Neutrophil (primary cell): ENCODE measurements around the gene TAF11L4.
"Not testable (repeated sequence)": the region's sequence is repeated elsewhere in the genome, so short reads cannot be mapped to it uniquely, and the experiment has no call there.

Experiments
- H3K27ac ChIP-seq: fragments of 200-600 bp; sonication (generic); 2 replicates; pipeline ENCODE4 v1.5.1; 2016; ENCODE audit warnings: mild to moderate bottlenecking, moderate library complexity
- H3K27me3 ChIP-seq: fragments of 200-600 bp; sonication (generic); 2 replicates; pipeline ENCODE4 v1.6.0; 2016; ENCODE audit warnings: mild to moderate bottlenecking
- H3K36me3 ChIP-seq: fragments of 200-600 bp; sonication (generic); 2 replicates; pipeline ENCODE4 v1.5.1; 2017
- H3K4me1 ChIP-seq, 2 experiments: fragments of 200-600 bp in 1 of 2; sonication (generic) in 1 of 2; 1 replicate in 1 of 2; 2 replicates in 1 of 2; pipeline versions ENCODE4 v1.5.1 to v1.6.1; 2013 to 2016; ENCODE audit warnings: low read depth in 1 of 2, low read length in 1 of 2, mild to moderate bottlenecking in 1 of 2, moderate library complexity in 1 of 2; ENCODE audit not compliant: control insufficient read depth in 1 of 2, insufficient read depth in 1 of 2
- H3K4me3 ChIP-seq, 2 experiments: fragments of 200-600 bp in 1 of 2; sonication (generic) in 1 of 2; 1 replicate in 1 of 2; 2 replicates in 1 of 2; pipeline ENCODE4 v1.5.1; 2013 to 2016; ENCODE audit warnings: low read depth in 1 of 2, low read length in 1 of 2, mild to moderate bottlenecking in 1 of 2, moderate library complexity in 1 of 2
- H3K9me3 ChIP-seq: fragments of 200-600 bp; sonication (generic); 2 replicates; pipeline ENCODE4 v1.5.1; 2016
- TF ChIP-seq, protein P1 (sequence below): fragments of 200-600 bp; sonication (generic); IDR thresholded peaks from 2 replicates; pipeline ENCODE4 v1.5.1; 2016; ENCODE audit warnings: antibody characterized with exemption

TAF11L4 gene

DNA sequence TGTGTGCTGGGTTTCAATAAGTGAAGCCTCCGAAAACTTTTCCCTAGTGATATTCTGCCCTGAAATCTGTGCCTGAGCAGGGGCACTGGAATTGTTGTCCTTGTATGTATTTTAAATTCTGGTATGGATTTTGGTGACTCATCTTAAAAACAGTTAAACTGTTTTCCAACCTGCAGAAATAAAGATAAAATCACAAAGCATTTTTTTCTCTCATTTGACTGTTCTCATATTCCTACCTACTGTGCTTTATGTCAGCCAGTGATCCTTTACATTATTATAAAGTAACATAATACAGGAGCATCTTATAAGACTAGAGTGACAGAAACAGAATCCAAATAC is 34.5 kb upstream of the TAF11L4 start:
- Histone ChIP-seq H3K27me3 (no peaks in the 10 kb centered on the region), H3K4me1 (peaks cover 12 to 17% of the 10 kb centered on the region in 2 experiments), H3K27ac (peak overlapping the region; percentile 58), H3K4me3 (no peak overlapping the region), H3K36me3 (no peaks in the 10 kb centered on the region), H3K9me3 (no peaks in the 10 kb centered on the region)
- TF ChIP-seq, protein P1, sequence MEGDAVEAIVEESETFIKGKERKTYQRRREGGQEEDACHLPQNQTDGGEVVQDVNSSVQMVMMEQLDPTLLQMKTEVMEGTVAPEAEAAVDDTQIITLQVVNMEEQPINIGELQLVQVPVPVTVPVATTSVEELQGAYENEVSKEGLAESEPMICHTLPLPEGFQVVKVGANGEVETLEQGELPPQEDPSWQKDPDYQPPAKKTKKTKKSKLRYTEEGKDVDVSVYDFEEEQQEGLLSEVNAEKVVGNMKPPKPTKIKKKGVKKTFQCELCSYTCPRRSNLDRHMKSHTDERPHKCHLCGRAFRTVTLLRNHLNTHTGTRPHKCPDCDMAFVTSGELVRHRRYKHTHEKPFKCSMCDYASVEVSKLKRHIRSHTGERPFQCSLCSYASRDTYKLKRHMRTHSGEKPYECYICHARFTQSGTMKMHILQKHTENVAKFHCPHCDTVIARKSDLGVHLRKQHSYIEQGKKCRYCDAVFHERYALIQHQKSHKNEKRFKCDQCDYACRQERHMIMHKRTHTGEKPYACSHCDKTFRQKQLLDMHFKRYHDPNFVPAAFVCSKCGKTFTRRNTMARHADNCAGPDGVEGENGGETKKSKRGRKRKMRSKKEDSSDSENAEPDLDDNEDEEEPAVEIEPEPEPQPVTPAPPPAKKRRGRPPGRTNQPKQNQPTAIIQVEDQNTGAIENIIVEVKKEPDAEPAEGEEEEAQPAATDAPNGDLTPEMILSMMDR = no peak

DNA sequence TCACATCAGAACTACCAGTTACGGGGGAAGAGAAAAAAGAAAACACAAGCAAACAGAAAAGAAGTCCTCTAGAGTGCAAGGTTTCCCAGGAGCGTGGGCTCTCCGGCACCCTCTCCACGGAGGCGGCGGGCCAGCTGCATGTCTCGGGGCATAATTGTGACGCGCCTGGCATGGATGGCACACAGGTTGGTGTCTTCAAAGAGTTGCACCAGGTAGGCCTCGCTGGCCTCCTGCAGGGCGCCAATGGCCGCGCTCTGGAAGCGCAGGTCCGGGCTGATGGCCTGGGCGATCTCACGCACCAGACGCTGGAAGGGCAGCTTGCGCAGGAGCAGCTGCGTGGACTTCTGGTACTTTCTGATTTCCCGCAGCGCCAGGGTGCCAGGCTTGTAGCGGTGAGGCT is 30.3 kb upstream of the TAF11L4 start:
- H3K27me3 ChIP-seq, H3K9me3 ChIP-seq, H3K27ac ChIP-seq, H3K36me3 ChIP-seq, H3K4me3 ChIP-seq: not testable (repeated sequence)
- H3K4me1 ChIP-seq = peaks cover 24 to 30% of the 10 kb centered on the region in 2 experiments

DNA sequence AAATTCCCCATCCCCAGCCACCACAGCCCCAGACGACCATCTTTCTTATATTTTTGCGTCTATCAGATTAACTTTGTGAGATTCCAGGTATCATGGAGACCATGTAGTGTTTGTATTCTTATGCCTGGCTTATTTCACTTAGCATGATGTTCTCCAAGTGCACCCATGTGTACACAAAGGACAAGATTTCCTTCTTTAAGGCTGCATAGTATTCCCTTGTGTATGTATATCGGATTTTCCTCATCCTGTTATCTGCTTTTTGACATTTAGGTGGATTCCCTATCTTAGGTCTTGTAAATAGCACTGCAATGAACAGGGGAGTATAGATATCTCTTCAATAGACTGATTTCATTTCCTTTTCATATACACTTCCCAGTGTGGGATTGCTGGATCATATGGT is 28.8 kb upstream of the TAF11L4 start:
- TF ChIP-seq, protein P1 = no peak
- peaks cover 15 to 18% of the 10 kb centered on the region in 2 experiments for H3K4me1 ChIP-seq
- H3K4me3 ChIP-seq = no peak overlapping the region
- no peaks in the 10 kb centered on the region for H3K27me3 ChIP-seq
- no peaks in the 10 kb centered on the region for H3K36me3 ChIP-seq
- H3K9me3 ChIP-seq = no peaks in the 10 kb centered on the region
- H3K27ac ChIP-seq = no peak overlapping the region

DNA sequence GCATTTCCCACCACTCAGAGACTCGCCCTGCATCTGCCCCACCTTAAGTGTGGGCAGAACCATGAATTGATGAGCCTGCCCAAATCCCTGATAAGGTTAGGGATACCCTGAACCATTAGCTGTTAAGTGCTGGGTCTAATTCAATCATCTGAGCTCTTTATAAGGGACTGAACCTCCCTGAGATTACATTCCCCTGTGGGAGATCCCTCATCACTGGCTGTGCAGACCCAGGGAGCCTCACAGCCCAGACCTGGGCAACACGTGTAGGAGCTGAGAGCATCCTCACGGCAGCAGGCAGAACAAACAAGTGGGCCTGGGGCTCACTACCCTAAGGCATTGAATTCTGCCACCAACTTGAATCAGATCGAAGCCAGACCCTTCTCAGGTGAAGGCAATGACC is 24.2 kb upstream of the TAF11L4 start:
- no peak overlapping the region for H3K27ac ChIP-seq
- TF ChIP-seq, protein P1 = no peak
- H3K27me3 ChIP-seq = no peaks in the 10 kb centered on the region
- H3K9me3 ChIP-seq = no peaks in the 10 kb centered on the region
- no peaks in the 10 kb centered on the region for H3K36me3 ChIP-seq
- peaks cover 15 to 18% of the 10 kb centered on the region in 2 experiments for H3K4me1 ChIP-seq
- no peak overlapping the region for H3K4me3 ChIP-seq

DNA sequence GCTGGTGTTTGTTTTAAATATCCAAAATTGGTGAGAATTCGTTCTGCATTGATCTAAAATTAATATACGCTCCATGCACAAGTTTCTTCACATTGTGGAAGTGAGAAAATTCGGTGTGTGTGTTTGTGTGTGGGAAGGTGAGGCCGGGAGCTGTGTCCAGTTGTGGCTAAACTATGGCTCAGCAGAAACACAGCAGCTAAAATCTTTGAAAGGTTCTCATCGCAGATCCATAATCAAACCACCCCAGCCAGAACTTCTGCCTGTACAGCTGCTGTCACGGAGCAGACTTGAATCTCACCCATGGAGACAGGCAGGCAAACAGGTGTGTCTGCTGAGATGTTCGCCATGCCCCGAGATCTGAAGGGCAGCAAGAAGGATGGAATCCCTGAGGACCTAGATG is 23.7 kb upstream of the TAF11L4 start, which contains the start of gene TAF11L2:
TAF11L2 (plus strand) TSS at position 301 of the 400 bp plus-strand sequence.
- H3K27ac ChIP-seq, H3K27me3 ChIP-seq, H3K36me3 ChIP-seq, H3K9me3 ChIP-seq, H3K4me3 ChIP-seq: not testable (repeated sequence)
- H3K4me1 ChIP-seq = peaks cover 15 to 18% of the 10 kb centered on the region in 2 experiments

DNA sequence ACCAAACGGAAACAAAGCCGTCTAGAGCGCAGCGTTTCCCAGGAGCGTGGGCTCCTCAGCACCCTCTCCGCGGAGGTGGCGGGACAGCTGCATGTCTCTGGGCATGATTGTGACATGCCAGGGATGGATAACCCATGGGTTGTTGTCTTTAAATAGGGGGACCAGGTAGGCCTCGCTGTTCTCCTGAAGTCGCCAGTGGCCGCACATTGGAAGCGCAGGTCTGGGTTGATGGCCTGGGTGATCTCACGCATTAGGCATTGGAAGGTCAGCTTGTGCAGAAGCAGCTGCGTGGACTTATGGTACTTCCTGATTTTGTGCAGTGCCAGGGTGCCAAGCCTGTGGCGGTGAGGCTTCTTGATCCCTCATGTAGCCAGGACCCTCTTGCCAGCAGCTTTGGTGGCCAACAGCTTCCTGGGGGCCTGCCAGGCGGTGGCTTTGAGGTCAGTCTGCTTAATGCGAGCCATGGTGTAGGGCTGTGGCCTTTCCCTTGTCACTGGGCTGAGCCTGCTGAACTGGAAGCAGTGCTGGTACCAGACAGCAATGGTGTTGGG is 9.8 kb upstream of the TAF11L4 start:
- no peaks in the 10 kb centered on the region for H3K4me1 ChIP-seq
- TF ChIP-seq, protein P1 = no peak
- H3K9me3 ChIP-seq = no peaks in the 10 kb centered on the region
- H3K27me3 ChIP-seq = no peaks in the 10 kb centered on the region
- H3K36me3 ChIP-seq = no peaks in the 10 kb centered on the region
- no peak overlapping the region for H3K27ac ChIP-seq
- no peak overlapping the region for H3K4me3 ChIP-seq

DNA sequence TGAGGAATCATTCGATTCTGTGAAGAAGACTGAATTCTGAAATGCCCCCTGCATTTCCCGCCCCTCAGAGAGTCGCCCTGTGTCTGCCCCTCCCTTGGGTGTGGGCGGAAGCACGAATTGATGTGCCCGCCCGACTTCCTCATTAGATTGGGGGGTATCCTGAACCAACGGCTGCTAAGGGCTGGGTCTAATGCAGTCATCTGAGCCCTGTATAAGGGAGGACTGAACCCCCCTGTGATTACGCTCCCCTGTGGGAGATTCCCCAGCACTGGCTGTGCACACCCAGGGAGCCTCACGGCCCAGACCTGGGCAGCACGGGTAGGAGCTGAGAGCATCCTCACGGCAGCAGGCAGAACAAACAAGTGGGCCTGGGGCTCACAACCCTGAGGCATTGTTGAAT is 4.1 kb upstream of the TAF11L4 start:
- H3K4me1 ChIP-seq, H3K27ac ChIP-seq, H3K9me3 ChIP-seq, H3K4me3 ChIP-seq, H3K36me3 ChIP-seq, H3K27me3 ChIP-seq: not testable (repeated sequence)

DNA sequence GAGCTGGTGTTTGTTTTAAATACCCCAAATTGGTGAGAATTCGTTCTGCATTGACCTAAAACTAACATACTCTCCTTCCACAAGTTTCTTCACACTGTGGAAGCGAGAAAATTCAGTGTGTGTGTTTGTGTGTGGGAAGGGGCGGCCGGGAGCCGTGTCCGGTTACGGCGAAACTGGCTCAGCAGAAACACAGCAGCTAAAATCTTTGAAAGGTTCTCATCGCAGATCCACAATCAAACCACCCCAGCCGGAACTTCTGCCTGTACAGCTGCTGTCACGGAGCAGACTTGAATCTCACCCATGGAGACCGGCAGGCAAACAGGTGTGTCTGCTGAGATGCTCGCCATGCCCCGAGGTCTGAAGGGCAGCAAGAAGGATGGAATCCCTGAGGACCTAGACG is 3.5 kb upstream of the TAF11L4 start, which contains the start of gene TAF11L3:
TAF11L3 (plus strand) TSS at position 301 of the 400 bp plus-strand sequence.
- H3K27ac ChIP-seq, H3K36me3 ChIP-seq, H3K4me3 ChIP-seq, H3K4me1 ChIP-seq, H3K27me3 ChIP-seq, H3K9me3 ChIP-seq: not testable (repeated sequence)

DNA sequence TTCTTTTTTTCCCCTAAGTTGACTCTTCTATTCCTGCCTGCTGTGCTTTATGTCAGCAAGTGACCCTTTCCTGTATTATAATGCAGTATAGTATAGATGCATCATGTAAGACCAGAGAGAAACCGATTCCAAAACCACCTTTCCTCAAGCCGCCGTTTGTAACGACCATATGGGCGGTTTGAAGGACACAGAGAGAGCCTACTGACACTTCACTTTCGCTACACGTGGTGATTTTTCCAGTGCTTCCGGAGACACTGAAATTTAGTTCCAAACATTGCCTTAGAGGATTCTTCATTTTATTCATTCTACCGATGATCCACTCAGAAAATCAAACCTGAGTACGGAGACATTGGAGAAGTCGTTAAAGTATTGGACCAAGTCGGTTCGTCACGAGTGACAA is 2.1 kb upstream of the TAF11L4 start:
- H3K9me3 ChIP-seq, H3K4me1 ChIP-seq, H3K27ac ChIP-seq, H3K27me3 ChIP-seq, H3K4me3 ChIP-seq, H3K36me3 ChIP-seq: not testable (repeated sequence)

DNA sequence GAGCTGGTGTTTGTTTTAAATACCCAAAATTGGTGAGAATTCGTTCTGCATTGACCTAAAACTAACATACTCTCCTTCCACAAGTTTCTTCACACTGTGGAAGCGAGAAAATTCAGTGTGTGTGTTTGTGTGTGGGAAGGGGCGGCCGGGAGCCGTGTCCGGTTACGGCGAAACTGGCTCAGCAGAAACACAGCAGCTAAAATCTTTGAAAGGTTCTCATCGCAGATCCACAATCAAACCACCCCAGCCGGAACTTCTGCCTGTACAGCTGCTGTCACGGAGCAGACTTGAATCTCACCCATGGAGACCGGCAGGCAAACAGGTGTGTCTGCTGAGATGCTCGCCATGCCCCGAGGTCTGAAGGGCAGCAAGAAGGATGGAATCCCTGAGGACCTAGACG is 3.3 kb downstream of the TAF11L4 start, which contains the start of gene TAF11L5:
TAF11L5 (plus strand) TSS at position 301 of the 400 bp plus-strand sequence.
- H3K4me1 ChIP-seq, H3K27me3 ChIP-seq, H3K4me3 ChIP-seq, H3K36me3 ChIP-seq, H3K27ac ChIP-seq, H3K9me3 ChIP-seq: not testable (repeated sequence)
